Hepatocyte (in vitro differentiated cells): ENCODE measurements around the gene C16orf86.

ENCODE experiments used
- EZH2 ChIP-seq: fragments of 200-600 bp; sonication (generic); IDR thresholded peaks from 2 replicates; pipeline ENCODE4 v1.6.1; 2016; ENCODE audit warnings: antibody characterized with exemption, mild to moderate bottlenecking, borderline replicate concordance
- EZH2phosphoT487 ChIP-seq: fragments of 200-600 bp; sonication (generic); IDR thresholded peaks from one replicate; pipeline ENCODE4 v1.6.1; 2018; ENCODE audit warnings: antibody characterized with exemption, mild to moderate bottlenecking, low read depth, moderate library complexity; ENCODE audit not compliant: unreplicated experiment, severe bottlenecking
- TF ChIP-seq, protein P1 (sequence below): fragments of 200-600 bp; sonication (generic); IDR thresholded peaks from 2 replicates; pipeline ENCODE4 v1.5.1; 2016; ENCODE audit warnings: antibody characterized with exemption, mild to moderate bottlenecking; ENCODE audit not compliant: poor library complexity

DNA sequence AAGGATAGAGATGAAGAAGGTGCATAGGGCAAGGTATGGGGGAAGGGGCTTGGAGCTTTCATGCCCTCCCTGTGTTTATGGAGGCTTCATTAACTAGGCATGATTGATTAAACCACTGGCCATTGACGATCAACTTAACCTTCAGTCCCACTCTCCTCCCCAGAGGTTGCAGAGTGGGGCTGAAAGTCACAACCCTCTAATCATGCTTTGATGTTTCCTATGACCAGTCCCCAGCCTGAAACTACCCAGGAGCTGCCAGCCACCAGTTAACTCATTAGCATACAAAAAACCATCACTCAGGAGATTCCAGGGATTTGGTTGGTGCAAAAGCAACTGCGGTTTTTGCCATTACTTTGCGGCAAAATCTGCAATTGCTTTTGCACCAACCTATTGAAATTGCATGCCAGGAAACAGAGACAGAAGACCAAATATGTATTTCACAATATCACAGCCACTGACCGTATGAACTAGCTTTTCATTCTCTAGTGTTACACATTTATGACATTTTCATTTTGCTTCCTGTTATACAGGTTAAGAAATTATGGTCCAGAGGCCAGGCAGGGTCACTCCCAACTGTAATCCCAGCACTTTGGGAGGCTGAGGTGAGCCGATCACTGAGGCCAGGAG, 47.1 kb downstream of the C16orf86 start:
- TF ChIP-seq EZH2, result no peak
- TF ChIP-seq, protein P1, sequence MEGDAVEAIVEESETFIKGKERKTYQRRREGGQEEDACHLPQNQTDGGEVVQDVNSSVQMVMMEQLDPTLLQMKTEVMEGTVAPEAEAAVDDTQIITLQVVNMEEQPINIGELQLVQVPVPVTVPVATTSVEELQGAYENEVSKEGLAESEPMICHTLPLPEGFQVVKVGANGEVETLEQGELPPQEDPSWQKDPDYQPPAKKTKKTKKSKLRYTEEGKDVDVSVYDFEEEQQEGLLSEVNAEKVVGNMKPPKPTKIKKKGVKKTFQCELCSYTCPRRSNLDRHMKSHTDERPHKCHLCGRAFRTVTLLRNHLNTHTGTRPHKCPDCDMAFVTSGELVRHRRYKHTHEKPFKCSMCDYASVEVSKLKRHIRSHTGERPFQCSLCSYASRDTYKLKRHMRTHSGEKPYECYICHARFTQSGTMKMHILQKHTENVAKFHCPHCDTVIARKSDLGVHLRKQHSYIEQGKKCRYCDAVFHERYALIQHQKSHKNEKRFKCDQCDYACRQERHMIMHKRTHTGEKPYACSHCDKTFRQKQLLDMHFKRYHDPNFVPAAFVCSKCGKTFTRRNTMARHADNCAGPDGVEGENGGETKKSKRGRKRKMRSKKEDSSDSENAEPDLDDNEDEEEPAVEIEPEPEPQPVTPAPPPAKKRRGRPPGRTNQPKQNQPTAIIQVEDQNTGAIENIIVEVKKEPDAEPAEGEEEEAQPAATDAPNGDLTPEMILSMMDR, result no peak
- no peak for TF ChIP-seq EZH2phosphoT487
